ENCODE results near the gene NCOA3.

The NCOA3 gene

DNA sequence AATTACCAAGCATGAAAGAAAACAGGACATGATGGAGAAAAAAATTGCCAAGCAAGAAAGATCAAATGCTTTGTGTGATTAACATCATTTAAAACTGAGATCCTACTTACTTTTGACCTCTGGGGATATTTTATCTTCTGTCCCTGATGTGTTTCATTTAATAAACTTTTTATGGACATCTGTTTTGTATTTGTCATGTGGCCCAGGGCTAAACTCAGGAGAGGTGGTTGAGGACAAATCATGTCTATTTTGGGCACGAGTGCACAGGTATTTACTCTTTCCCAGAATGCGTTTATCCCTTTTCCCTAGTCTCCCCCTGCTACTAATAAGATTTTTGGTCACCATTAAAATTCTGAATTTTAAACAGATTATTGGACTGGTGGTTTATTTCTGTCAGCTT lies 128.2 kb downstream of the NCOA3 start:
- Histone ChIP-seq H3K36me3 (ENCODE audit: insufficient read depth, low read length) (peaks cover 100% of the 10 kb centered on the region), H4K20me1 (ENCODE audit: insufficient read depth, low read length) (no peaks in the 10 kb centered on the region), H3K4me1 (ENCODE audit: insufficient read depth, low read length, severe bottlenecking) (no peaks in the 10 kb centered on the region), H3K9ac (ENCODE audit: low read length) (no peak overlapping the region), H3K9me2 (ENCODE audit: low read depth, low read length) (no peaks in the 10 kb centered on the region), H3F3A (ENCODE audit: insufficient read depth, low read length) (0 out of 2 replicates have a peak, but pooled peaks cover 4% of the 10 kb centered on the region), H3K4me3 (ENCODE audit: low read depth, low read length, poor library complexity, severe bottlenecking) (no peak overlapping the region), H3K27ac (ENCODE audit: low read depth, low read length, poor library complexity, severe bottlenecking) (no peak overlapping the region), H3K9me3 (ENCODE audit: low read length) (no peaks in the 10 kb centered on the region), H2AFZ (ENCODE audit: low read length) (no peak overlapping the region), H3K27me3 (ENCODE audit: insufficient read depth, low read length) (no peaks in the 10 kb centered on the region), H3K79me2 (ENCODE audit: insufficient read depth, low read length) (no peaks in the 10 kb centered on the region), H3K4me2 (ENCODE audit: low read length) (no peak overlapping the region)
- TF ChIP-seq EZH2 (IDR thresholded peaks at IDR 0.05; ENCODE audit: borderline replicate concordance, low read length): no peak
- TF ChIP-seq, protein P1, sequence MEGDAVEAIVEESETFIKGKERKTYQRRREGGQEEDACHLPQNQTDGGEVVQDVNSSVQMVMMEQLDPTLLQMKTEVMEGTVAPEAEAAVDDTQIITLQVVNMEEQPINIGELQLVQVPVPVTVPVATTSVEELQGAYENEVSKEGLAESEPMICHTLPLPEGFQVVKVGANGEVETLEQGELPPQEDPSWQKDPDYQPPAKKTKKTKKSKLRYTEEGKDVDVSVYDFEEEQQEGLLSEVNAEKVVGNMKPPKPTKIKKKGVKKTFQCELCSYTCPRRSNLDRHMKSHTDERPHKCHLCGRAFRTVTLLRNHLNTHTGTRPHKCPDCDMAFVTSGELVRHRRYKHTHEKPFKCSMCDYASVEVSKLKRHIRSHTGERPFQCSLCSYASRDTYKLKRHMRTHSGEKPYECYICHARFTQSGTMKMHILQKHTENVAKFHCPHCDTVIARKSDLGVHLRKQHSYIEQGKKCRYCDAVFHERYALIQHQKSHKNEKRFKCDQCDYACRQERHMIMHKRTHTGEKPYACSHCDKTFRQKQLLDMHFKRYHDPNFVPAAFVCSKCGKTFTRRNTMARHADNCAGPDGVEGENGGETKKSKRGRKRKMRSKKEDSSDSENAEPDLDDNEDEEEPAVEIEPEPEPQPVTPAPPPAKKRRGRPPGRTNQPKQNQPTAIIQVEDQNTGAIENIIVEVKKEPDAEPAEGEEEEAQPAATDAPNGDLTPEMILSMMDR (IDR thresholded peaks at IDR 0.05; ENCODE audit: low read length): no peak

DNA sequence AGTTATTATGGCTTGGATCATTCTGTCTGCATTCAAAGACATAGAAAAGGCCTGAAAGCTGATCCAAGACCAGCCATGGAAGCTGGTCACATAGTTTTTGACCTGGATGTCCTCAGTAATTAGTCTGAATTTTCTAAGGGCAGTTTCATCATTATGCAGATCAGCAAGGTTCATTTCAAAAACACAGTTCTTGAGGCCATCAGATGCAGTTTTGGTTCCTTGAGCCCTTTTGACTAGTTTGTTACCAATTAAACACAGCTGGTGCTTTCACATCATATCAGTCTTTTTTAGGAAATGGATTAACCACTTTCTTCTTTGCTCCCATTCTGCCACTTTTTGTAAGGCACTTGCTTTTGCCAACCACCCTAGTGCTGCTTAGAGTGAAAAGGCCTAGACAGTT lies 129.4 kb downstream of the NCOA3 start:
- H3K9me3 ChIP-seq (ENCODE audit: low read length): no peaks in the 10 kb centered on the region
- H3K27ac ChIP-seq (ENCODE audit: low read depth, low read length, poor library complexity, severe bottlenecking): no peak overlapping the region
- H3K4me3 ChIP-seq (ENCODE audit: low read depth, low read length, poor library complexity, severe bottlenecking): no peak overlapping the region
- no peak overlapping the region for H3K4me2 ChIP-seq (ENCODE audit: low read length)
- H3K9ac ChIP-seq (ENCODE audit: low read length): no peak overlapping the region
- H3K79me2 ChIP-seq (ENCODE audit: insufficient read depth, low read length): no peaks in the 10 kb centered on the region
- H3K27me3 ChIP-seq (ENCODE audit: insufficient read depth, low read length): no peaks in the 10 kb centered on the region
- peaks cover 99% of the 10 kb centered on the region for H3K36me3 ChIP-seq (ENCODE audit: insufficient read depth, low read length)
- no peaks in the 10 kb centered on the region for H3K9me2 ChIP-seq (ENCODE audit: low read depth, low read length)
- H4K20me1 ChIP-seq (ENCODE audit: insufficient read depth, low read length): 0 out of 2 replicates have a peak, but pooled peaks cover 2% of the 10 kb centered on the region
- 0 out of 2 replicates have a peak, but pooled peaks cover 4% of the 10 kb centered on the region for H3F3A ChIP-seq (ENCODE audit: insufficient read depth, low read length)
- TF ChIP-seq, protein P1 (IDR thresholded peaks at IDR 0.05; ENCODE audit: low read length): no peak
- no peak for TF ChIP-seq EZH2 (IDR thresholded peaks at IDR 0.05; ENCODE audit: borderline replicate concordance, low read length)
- no peak overlapping the region for H2AFZ ChIP-seq (ENCODE audit: low read length)
- no peaks in the 10 kb centered on the region for H3K4me1 ChIP-seq (ENCODE audit: insufficient read depth, low read length, severe bottlenecking)

DNA sequence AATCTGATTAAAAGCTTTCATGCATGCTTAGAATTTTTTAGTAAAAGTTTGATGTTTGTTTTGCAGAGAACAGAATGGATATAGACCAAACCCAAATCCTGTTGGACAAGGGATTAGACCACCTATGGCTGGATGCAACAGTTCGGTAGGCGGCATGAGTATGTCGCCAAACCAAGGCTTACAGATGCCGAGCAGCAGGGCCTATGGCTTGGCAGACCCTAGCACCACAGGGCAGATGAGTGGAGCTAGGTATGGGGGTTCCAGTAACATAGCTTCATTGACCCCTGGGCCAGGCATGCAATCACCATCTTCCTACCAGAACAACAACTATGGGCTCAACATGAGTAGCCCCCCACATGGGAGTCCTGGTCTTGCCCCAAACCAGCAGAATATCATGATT lies 133.6 kb downstream of the NCOA3 start:
- H3K9ac ChIP-seq (ENCODE audit: low read length): no peak overlapping the region
- H3F3A ChIP-seq (ENCODE audit: insufficient read depth, low read length): peaks cover 6% of the 10 kb centered on the region; the same call in 1 of the 2 replicates
- no peak overlapping the region for H3K4me3 ChIP-seq (ENCODE audit: low read depth, low read length, poor library complexity, severe bottlenecking)
- H3K4me2 ChIP-seq (ENCODE audit: low read length): no peak overlapping the region
- 0 out of 2 replicates have a peak, but pooled peaks cover 2% of the 10 kb centered on the region for H4K20me1 ChIP-seq (ENCODE audit: insufficient read depth, low read length)
- H3K9me3 ChIP-seq (ENCODE audit: low read length): no peaks in the 10 kb centered on the region
- no peaks in the 10 kb centered on the region; the same call in 1 of the 2 replicates for H3K79me2 ChIP-seq (ENCODE audit: insufficient read depth, low read length)
- H3K36me3 ChIP-seq (ENCODE audit: insufficient read depth, low read length): peaks cover 99% of the 10 kb centered on the region
- no peak overlapping the region for H3K27ac ChIP-seq (ENCODE audit: low read depth, low read length, poor library complexity, severe bottlenecking)
- TF ChIP-seq, protein P1 (IDR thresholded peaks at IDR 0.05; ENCODE audit: low read length): no peak
- TF ChIP-seq EZH2 (IDR thresholded peaks at IDR 0.05; ENCODE audit: borderline replicate concordance, low read length): no peak
- H3K9me2 ChIP-seq (ENCODE audit: low read depth, low read length): no peaks in the 10 kb centered on the region
- no peaks in the 10 kb centered on the region for H3K4me1 ChIP-seq (ENCODE audit: insufficient read depth, low read length, severe bottlenecking)
- no peak overlapping the region for H2AFZ ChIP-seq (ENCODE audit: low read length)
- H3K27me3 ChIP-seq (ENCODE audit: insufficient read depth, low read length): no peaks in the 10 kb centered on the region

All from OCI-LY1 (cell line).